K562 (cell line): Measurements from ENCODE around the gene EMP2. TPM values are rescaled to one million over a fixed set of nuclear protein-coding genes. Genes with fewer than 3 reads are reported as not detected.

Source experiments
- ARID2 ChIP-seq: fragments of 450-650 bp; IDR thresholded peaks from 2 replicates; pipeline ENCODE4 v1.6.1; 2017; ENCODE audit warnings: antibody characterized with exemption, mild to moderate bottlenecking
- CBFA2T2 ChIP-seq: fragments of 450-650 bp; conservative IDR thresholded peaks from 2 replicates; pipeline ENCODE4 v1.6.1; 2017; ENCODE audit warnings: mild to moderate bottlenecking
- CBX1 ChIP-seq: sonication (generic); IDR thresholded peaks from 2 replicates; pipeline ENCODE4 v1.6.1; 2016; ENCODE audit warnings: antibody characterized with exemption, low read depth, mild to moderate bottlenecking
- CC2D1A ChIP-seq: fragments of 450-650 bp; IDR thresholded peaks from 2 replicates; pipeline ENCODE4 v1.6.1; 2017; ENCODE audit warnings: mild to moderate bottlenecking
- FOXM1 ChIP-seq, 2 experiments: fragments of 450-650 bp in 1 of 2; sonication (generic) in 1 of 2; formaldehyde crosslinking in 1 of 2; IDR thresholded peaks; 2 replicates each; pipeline versions ENCODE4 v1.6.1 to v1.9.0; 2017 to 2022; ENCODE audit warnings: low read depth in 2 of 2, mild to moderate bottlenecking in 2 of 2, missing genetic modification reagents in 1 of 2, moderate library complexity in 1 of 2
- PATZ1 ChIP-seq: fragments of 250-450 bp; sonication (Bioruptor Pico); IDR thresholded peaks from 2 replicates; pipeline ENCODE4 v1.5.0; 2020; ENCODE audit warnings: mild to moderate bottlenecking, borderline replicate concordance
- PHF8 ChIP-seq: fragments of 200-600 bp; sonication (generic); IDR thresholded peaks from 2 replicates; pipeline ENCODE4 v1.6.1; 2012; ENCODE audit warnings: mixed run types, mild to moderate bottlenecking, inconsistent platforms, low read length, moderate library complexity, borderline replicate concordance
- PKNOX1 ChIP-seq: fragments of 450-650 bp; IDR thresholded peaks from 2 replicates; pipeline ENCODE4 v1.6.1; 2016
- SAFB ChIP-seq: fragments of 200-400 bp; formaldehyde crosslinking; IDR thresholded peaks from 2 replicates; pipeline ENCODE4 v1.6.1; 2017; ENCODE audit warnings: low read depth, low read length, borderline replicate concordance
- ZNF318 ChIP-seq, 2 experiments: fragments of 450-650 bp; IDR thresholded peaks; 2 replicates each; pipeline ENCODE4 v1.6.1; 2016; ENCODE audit warnings: mild to moderate bottlenecking in 2 of 2, borderline replicate concordance in 1 of 2, low read depth in 1 of 2, moderate library complexity in 1 of 2
- ZNF561 ChIP-seq: fragments of 450-650 bp; formaldehyde crosslinking; conservative IDR thresholded peaks from 2 replicates; pipeline ENCODE4 v1.4.0; 2020; ENCODE audit warnings: mild to moderate bottlenecking, moderate library complexity
- polyA plus RNA-seq, 8 experiments: library from polyadenylated mRNA; depleted of rRNA in 4 of 8; stranded (reverse) in 5 of 8; unstranded in 3 of 8; fragments of >200 nt; fragmentation: Nextera tagmentation in 2 of 8; fragmentation: Illumina TruSeq in 1 of 8; extraction: Ambion mirVana in 2 of 8; extraction: Trizol in 1 of 8; gene quantifications; 2 replicates each; pipeline versions ENCODE4 v1.2.1 to v1.2.3, GENCODE V29; 2011 to 2014; ENCODE audit warnings: inconsistent platforms in 1 of 8, missing spikeins in 1 of 8
- total RNA-seq, 7 experiments: library from RNA; depleted of rRNA in 6 of 7; stranded (reverse); fragments of >200 nt in 6 of 7; fragmentation: Illumina TruSeq in 2 of 7; extraction: Trizol in 2 of 7; gene quantifications; 2 replicates each; pipeline versions ENCODE4 v1.2.1 to v1.2.3, GENCODE V29; 2011 to 2021; ENCODE audit warnings: low replicate concordance in 1 of 7

The EMP2 gene
- total and polyA plus RNA-seq, 9 of the 15 experiments (the other 6 are each of a cell fraction or from before 2014, with no cell fraction given) = 0.73 to 6.2 (median 3.1) TPM

GRCh38 chr16:10485698-10486382 lies 94.6 kb downstream of the EMP2 start (continued):
- TF ChIP-seq PATZ1 (no peak), ARID2 (no peak), CC2D1A (peak; percentile 42; the same call in 1 of the 2 replicates), FOXM1 (IDR thresholded peaks at IDR 0.05; ENCODE audit: low read depth) (peak; percentile 71; the same call in 1 of the 2 replicates), FOXM1 (CRISPR knock-in tag; IDR thresholded peaks at IDR 0.05; ENCODE audit: low read depth) (no peak), CBFA2T2 (peak; percentile 71), PKNOX1 (peak; percentile 40; the same call in 1 of the 2 replicates), ZNF561 (CRISPR knock-in tag) (peak; percentile 59; the same call in 1 of the 2 replicates), SAFB (no peak), CBX1 (peak; percentile 57; the same call in 1 of the 2 replicates), PHF8 (no peak), ZNF318 (IDR thresholded peaks at IDR 0.05; ENCODE audit: borderline replicate concordance in 1 of 2, low read depth in 1 of 2) (peak in 1 of 2 experiments; percentile 51; a peak in 1 of 4 replicates)
